Measurements from ENCODE around the gene NEURL1.

DNA sequence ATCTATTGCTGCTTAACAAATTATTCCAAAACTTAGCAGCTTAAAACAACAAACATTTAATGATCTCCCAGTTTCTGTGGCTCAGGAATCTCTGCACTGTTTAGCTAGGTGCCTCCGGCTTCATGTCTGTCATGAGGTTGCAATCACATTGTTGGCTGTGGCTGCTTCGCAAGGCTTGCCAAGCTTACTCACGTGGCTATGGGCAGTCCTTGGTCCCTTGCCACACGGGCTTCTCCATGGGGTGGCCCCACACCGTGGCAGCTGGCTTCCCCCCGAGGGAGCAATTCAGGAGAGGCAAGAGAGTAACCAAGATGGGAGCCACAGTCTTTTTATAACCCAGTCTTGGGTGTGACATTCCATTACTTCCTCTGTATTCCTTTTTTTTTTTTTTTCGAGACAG lies 67.4 kb downstream of the NEURL1 start:
- no peak for TF ChIP-seq ZNF274 (IDR thresholded peaks at IDR 0.05; ENCODE audit: low read depth, low read length)
- TF ChIP-seq YY1 (IDR thresholded peaks at IDR 0.05; ENCODE audit: insufficient read depth, insufficient read length) = no peak
